Sigmoid colon (tissue), 7 donors: Measurements from ENCODE around the gene SDCCAG8. TPM values are rescaled to one million over a fixed set of nuclear protein-coding genes. Genes with fewer than 3 reads are reported as not detected.

Source experiments
- DNase-seq: peaks from one replicate; pipeline ENCODE4 v3.0.0-alpha.2; 2019
- H3K27ac ChIP-seq, 4 donors: fragments of 200-600 bp; sonication (generic); one replicate each; pipeline ENCODE4 v1.5.1; 2016 to 2019; ENCODE audit warnings: mild to moderate bottlenecking in 1 of 4
- H3K27me3 ChIP-seq, 3 donors: fragments of 200-600 bp; sonication (generic); one replicate each; pipeline ENCODE4 v1.5.1; 2019; ENCODE audit warnings: mild to moderate bottlenecking in 1 of 3
- H3K36me3 ChIP-seq, 4 donors: fragments of 200-600 bp; sonication (generic); one replicate each; pipeline ENCODE4 v1.5.1; 2016 to 2019
- H3K4me1 ChIP-seq, 4 donors: fragments of 200-600 bp; sonication (generic); one replicate each; pipeline ENCODE4 v1.5.1; 2017 to 2019
- H3K4me3 ChIP-seq, 4 donors: fragments of 200-600 bp; sonication (generic); one replicate each; pipeline ENCODE4 v1.5.1; 2017 to 2019; ENCODE audit warnings: mild to moderate bottlenecking in 2 of 4, moderate library complexity in 1 of 4
- H3K9me3 ChIP-seq, 4 donors: fragments of 200-600 bp in 3 of 4; sonication (generic) in 3 of 4; one replicate each; pipeline versions ENCODE4 v1.5.1 to v1.6.1; 2013 to 2019
- EP300 ChIP-seq, 4 donors: sonication (generic); formaldehyde crosslinking; IDR thresholded peaks; one replicate each; pipeline ENCODE4 v1.6.1; 2017; ENCODE audit warnings: antibody characterized with exemption in 4 of 4
- POLR2A ChIP-seq, 2 donors: fragments of 450-650 bp; IDR thresholded peaks; one replicate each; pipeline ENCODE4 v1.6.1; 2016; ENCODE audit warnings: antibody characterized with exemption in 2 of 2, mild to moderate bottlenecking in 2 of 2, moderate library complexity in 2 of 2
- POLR2AphosphoS5 ChIP-seq, 4 donors: sonication (generic); formaldehyde crosslinking; IDR thresholded peaks; one replicate each; pipeline ENCODE4 v1.6.1; 2017; ENCODE audit warnings: antibody characterized with exemption in 4 of 4
- WGBS, 2 donors: extraction: QIAGEN DNeasy Blood & Tissue Kit; methylation state at CpG; one replicate each; pipeline ENCODE4 v1.1.7; 2013; 5-methylcytosine and 5-hydroxymethylcytosine counted together
- intact Hi-C: fragments of 100-400 bp; cut with DNase I; formaldehyde crosslinking; loops from one replicate; pipeline ENCODE4 v1.15.1; 2023
- polyA plus RNA-seq, 3 donors: library from polyadenylated mRNA; stranded (reverse); fragments of 200-250 nt; gene quantifications; one replicate each; pipeline ENCODE4 v1.2.3, GENCODE V29; 2013
- total RNA-seq, 4 donors: library from RNA; depleted of rRNA; stranded (reverse); fragments of >200 nt; gene quantifications; one replicate each; pipeline ENCODE4 v1.1.0, GENCODE V29; 2016
- TF ChIP-seq, protein P1 (sequence below), 4 experiments: fragments of 450-650 bp in 3 of 4; fragments of 200-600 bp in 1 of 4; IDR thresholded peaks; one replicate each; pipeline ENCODE4 v1.5.1; 2016 to 2019; ENCODE audit warnings: antibody characterized with exemption in 4 of 4, mild to moderate bottlenecking in 3 of 4, moderate library complexity in 2 of 4
- donor health status: healthy with polysubstance abuse.
- donor health status: Bipolar disorder and iron deficiency.
- donor health status: healthy.

SDCCAG8 gene
- total and polyA plus RNA-seq, 7 donors: 15.6 to 49.7 (median 30.3) TPM

DNA sequence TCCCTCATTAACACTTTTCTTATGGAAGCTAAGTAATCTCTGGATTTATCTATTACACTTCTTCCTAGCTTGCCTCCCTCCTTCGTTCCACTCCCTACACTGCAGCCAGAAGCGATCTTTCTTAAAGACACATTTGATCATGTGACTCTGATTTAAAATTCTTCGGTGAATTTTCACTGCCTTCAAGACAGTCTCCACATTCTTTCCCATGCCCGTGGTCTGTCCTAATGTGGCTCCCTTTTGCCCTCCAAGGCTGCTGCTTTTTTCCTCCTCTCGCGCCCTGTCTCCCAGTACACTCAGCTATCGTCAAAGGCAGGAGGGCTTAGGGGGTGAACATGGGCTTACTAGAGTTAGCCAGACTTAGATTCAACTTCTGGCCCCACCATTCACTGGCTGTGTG lies 64.4 kb downstream of the SDCCAG8 start:
- H3K4me3 ChIP-seq: no peak overlapping the region
- H3K36me3 ChIP-seq: peaks cover 0 to 25% (median 6%) of the 10 kb centered on the region in 4 donors
- no peak overlapping the region for H3K27ac ChIP-seq
- no peak for DNase-seq
- H3K9me3 ChIP-seq: no peaks in the 10 kb centered on the region
- 92 to 95% methylated on average over 7 of the region's 7 CpGs for WGBS, 2 donors
- no peaks in the 10 kb centered on the region for H3K27me3 ChIP-seq
- intact Hi-C loops: loop anchor here (5.0 kb wide), 1 partner anchor 853 kb away; no protein-coding TSS in a partner anchor
- TF ChIP-seq POLR2AphosphoS5 (IDR thresholded peaks at IDR 0.05) (no peak), POLR2A (IDR thresholded peaks at IDR 0.05) (no peak), EP300 (IDR thresholded peaks at IDR 0.05) (no peak)
- TF ChIP-seq, protein P1, sequence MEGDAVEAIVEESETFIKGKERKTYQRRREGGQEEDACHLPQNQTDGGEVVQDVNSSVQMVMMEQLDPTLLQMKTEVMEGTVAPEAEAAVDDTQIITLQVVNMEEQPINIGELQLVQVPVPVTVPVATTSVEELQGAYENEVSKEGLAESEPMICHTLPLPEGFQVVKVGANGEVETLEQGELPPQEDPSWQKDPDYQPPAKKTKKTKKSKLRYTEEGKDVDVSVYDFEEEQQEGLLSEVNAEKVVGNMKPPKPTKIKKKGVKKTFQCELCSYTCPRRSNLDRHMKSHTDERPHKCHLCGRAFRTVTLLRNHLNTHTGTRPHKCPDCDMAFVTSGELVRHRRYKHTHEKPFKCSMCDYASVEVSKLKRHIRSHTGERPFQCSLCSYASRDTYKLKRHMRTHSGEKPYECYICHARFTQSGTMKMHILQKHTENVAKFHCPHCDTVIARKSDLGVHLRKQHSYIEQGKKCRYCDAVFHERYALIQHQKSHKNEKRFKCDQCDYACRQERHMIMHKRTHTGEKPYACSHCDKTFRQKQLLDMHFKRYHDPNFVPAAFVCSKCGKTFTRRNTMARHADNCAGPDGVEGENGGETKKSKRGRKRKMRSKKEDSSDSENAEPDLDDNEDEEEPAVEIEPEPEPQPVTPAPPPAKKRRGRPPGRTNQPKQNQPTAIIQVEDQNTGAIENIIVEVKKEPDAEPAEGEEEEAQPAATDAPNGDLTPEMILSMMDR (IDR thresholded peaks at IDR 0.05): no peak
- no peaks in the 10 kb centered on the region for H3K4me1 ChIP-seq

DNA sequence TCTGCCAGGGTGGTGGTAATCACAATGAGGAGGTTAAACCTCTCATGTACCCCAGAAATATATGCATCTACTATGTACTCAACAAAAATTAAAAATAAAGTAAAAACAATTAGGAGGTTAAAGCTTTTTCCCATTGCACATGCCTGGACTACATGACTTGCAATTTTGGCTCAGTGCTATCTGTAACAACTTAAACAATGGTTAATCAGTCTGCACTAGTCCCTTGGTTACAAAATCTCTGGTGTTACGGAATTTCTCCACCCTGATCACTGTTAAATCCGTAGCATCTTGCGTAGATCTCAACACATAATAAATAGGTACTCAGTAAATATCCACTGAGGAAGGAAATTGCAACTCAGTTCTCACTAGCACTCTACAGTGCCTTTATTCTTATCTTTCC lies 66.5 kb downstream of the SDCCAG8 start:
- TF ChIP-seq POLR2A (IDR thresholded peaks at IDR 0.05) (no peak), EP300 (IDR thresholded peaks at IDR 0.05) (no peak), POLR2AphosphoS5 (IDR thresholded peaks at IDR 0.05) (no peak)
- TF ChIP-seq, protein P1 (IDR thresholded peaks at IDR 0.05): no peak
- Histone ChIP-seq H3K27ac (no peak overlapping the region), H3K9me3 (no peaks in the 10 kb centered on the region), H3K27me3 (no peaks in the 10 kb centered on the region), H3K4me3 (no peak overlapping the region), H3K4me1 (no peaks in the 10 kb centered on the region), H3K36me3 (peaks cover 0 to 18% (median 6%) of the 10 kb centered on the region in 4 donors)
- intact Hi-C loops: loop anchor here (5.0 kb wide), 1 partner anchor 855 kb away; no protein-coding TSS in a partner anchor
- WGBS, 2 donors: 94 to 95% methylated on average over 3 of the region's 3 CpGs
- no peak for DNase-seq

GRCh38 chr1:243323491-243323890 lies 67.7 kb downstream of the SDCCAG8 start:
- no peak overlapping the region for H3K4me3 ChIP-seq
- no peaks in the 10 kb centered on the region for H3K9me3 ChIP-seq
- TF ChIP-seq, protein P1 (IDR thresholded peaks at IDR 0.05): no peak
- TF ChIP-seq POLR2AphosphoS5 (IDR thresholded peaks at IDR 0.05) (no peak), POLR2A (IDR thresholded peaks at IDR 0.05) (no peak), EP300 (IDR thresholded peaks at IDR 0.05) (no peak)
- H3K36me3 ChIP-seq: peaks cover 0 to 6% (median 0%) of the 10 kb centered on the region in 4 donors
- no peaks in the 10 kb centered on the region for H3K27me3 ChIP-seq
- intact Hi-C loops: loop anchor here (5.0 kb wide), 1 partner anchor 856 kb away; no protein-coding TSS in a partner anchor
- no peaks in the 10 kb centered on the region for H3K4me1 ChIP-seq
- no peak overlapping the region for H3K27ac ChIP-seq
- 73 to 80% methylated on average over 4 of the region's 4 CpGs for WGBS, 2 donors
- no peak for DNase-seq

- DNase-seq: no peak
- Histone ChIP-seq H3K36me3 (no peaks in the 10 kb centered on the region), H3K9me3 (no peaks in the 10 kb centered on the region), H3K27ac (no peak overlapping the region), H3K4me3 (no peak overlapping the region), H3K4me1 (no peaks in the 10 kb centered on the region), H3K27me3 (no peaks in the 10 kb centered on the region)
- 0 to 2% methylated on average over 1 of the region's 1 CpG for WGBS, 2 donors
- TF ChIP-seq POLR2AphosphoS5 (IDR thresholded peaks at IDR 0.05) (no peak), EP300 (IDR thresholded peaks at IDR 0.05) (no peak), POLR2A (IDR thresholded peaks at IDR 0.05) (no peak)
- TF ChIP-seq, protein P1 (IDR thresholded peaks at IDR 0.05): peak; percentile 31 to 81 (median 64)
- intact Hi-C loops: loop anchor here (5.0 kb wide), 1 partner anchor 873 kb away; no protein-coding TSS in a partner anchor
These were observed 69.6 kb downstream of the SDCCAG8 start for GRCh38 chr1:243325305-243325890.
